H1 (cell line): ENCODE data around the gene SPOCD1. TPM values are rescaled to one million over a fixed set of nuclear protein-coding genes. Genes with fewer than 3 reads are reported as not detected.

Experiments
- CTCF ChIA-PET: fragments of 300-600 bp; sonication (Branson Sonifier 250); formaldehyde crosslinking; loops from one replicate; lab custom pipeline; 2021; ENCODE audit not compliant: partially characterized antibody; lab: Charles Lee
- POLR2A ChIA-PET: fragments of 300-600 bp; sonication (Branson Sonifier 250); formaldehyde crosslinking; loops from one replicate; lab custom pipeline; 2021; ENCODE audit warnings: inconsistent platforms; ENCODE audit not compliant: partially characterized antibody; lab: Charles Lee
- DNase-seq, 2 experiments: peaks; one replicate each; pipeline versions ENCODE4 v3.0.0 to v3.0.0-alpha.2; 2010 to 2022; ENCODE audit warnings: low spot score in 2 of 2, low read depth in 1 of 2, mixed read lengths in 1 of 2
- FAIRE-seq: peaks from 2 replicates; lab custom pipeline; 2011; peaks lifted over from hg19 to GRCh38; lab: Jason Lieb, UNC
- H2AFZ ChIP-seq: 2 replicates; pipeline ENCODE4 v1.8.1; 2012; ENCODE audit warnings: low read length, inconsistent platforms
- H2AK5ac ChIP-seq: 2 replicates; pipeline ENCODE4 v1.6.1; 2013; ENCODE audit warnings: low read depth, low read length
- H2BK120ac ChIP-seq: replicated peaks from 2 replicates; pipeline ENCODE3; 2013; ENCODE audit warnings: low read depth, low read length, inconsistent platforms
- H2BK12ac ChIP-seq: 2 replicates; pipeline ENCODE4 v1.6.1; 2013; ENCODE audit warnings: low read depth, low read length
- H2BK15ac ChIP-seq: 2 replicates; pipeline ENCODE4 v1.6.1; 2013; ENCODE audit warnings: low read length
- H2BK20ac ChIP-seq: 2 replicates; pipeline ENCODE4 v1.6.1; 2013; ENCODE audit warnings: low read length
- H2BK5ac ChIP-seq: 2 replicates; pipeline ENCODE4 v1.6.1; 2013; ENCODE audit warnings: low read depth, low read length
- H3K14ac ChIP-seq: 2 replicates; pipeline ENCODE4 v1.6.1; 2013; ENCODE audit warnings: inconsistent platforms; ENCODE audit not compliant: insufficient read length
- H3K18ac ChIP-seq: 2 replicates; pipeline ENCODE4 v1.6.1; 2013; ENCODE audit warnings: low read length; ENCODE audit errors: extremely low read depth
- H3K23ac ChIP-seq: 2 replicates; pipeline ENCODE4 v1.6.1; 2013; ENCODE audit warnings: inconsistent platforms; ENCODE audit not compliant: insufficient read length
- H3K23me2 ChIP-seq: 2 replicates; pipeline ENCODE4 v1.6.1; 2013; ENCODE audit warnings: low read depth, low read length
- H3K27ac ChIP-seq: 2 replicates; pipeline ENCODE4 v1.6.1; 2011; ENCODE audit warnings: low read depth, low read length, inconsistent platforms
- H3K27me3 ChIP-seq, 4 experiments: replicated peaks in 1 of 4; 1 replicate in 1 of 4; 2 replicates in 3 of 4; pipeline versions ENCODE4 v1.6.1 to v1.8.1; 2011 to 2013; ENCODE audit warnings: low read length in 3 of 4, mild to moderate bottlenecking in 3 of 4, inconsistent platforms in 2 of 4, mixed read lengths in 2 of 4, moderate library complexity in 1 of 4; ENCODE audit not compliant: control insufficient read depth in 3 of 4, insufficient read depth in 3 of 4; ENCODE audit errors: extremely low read depth in 1 of 4
- H3K36me3 ChIP-seq, 4 experiments: 2 replicates each; pipeline versions ENCODE4 v1.6.1 to v1.8.1; 2011 to 2013; ENCODE audit warnings: mild to moderate bottlenecking in 4 of 4, low read length in 3 of 4, moderate library complexity in 2 of 4, control low read depth in 1 of 4, inconsistent platforms in 1 of 4; ENCODE audit not compliant: insufficient read depth in 4 of 4, control insufficient read depth in 2 of 4
- H3K4ac ChIP-seq: replicated peaks from 2 replicates; pipeline ENCODE3; 2013; ENCODE audit warnings: low read length, low read depth, mixed read lengths, inconsistent platforms; ENCODE audit not compliant: insufficient read length
- H3K4me1 ChIP-seq, 4 experiments: replicated peaks in 1 of 4; 1 replicate in 1 of 4; 2 replicates in 3 of 4; pipeline versions ENCODE4 v1.6.1 to v1.8.1; 2011 to 2013; ENCODE audit warnings: low read length in 3 of 4, inconsistent platforms in 2 of 4, mixed read lengths in 1 of 4; ENCODE audit not compliant: insufficient read depth in 4 of 4, control insufficient read depth in 3 of 4
- H3K4me2 ChIP-seq, 2 experiments: 2 replicates each; pipeline versions ENCODE4 v1.6.1 to v1.8.1; 2011 to 2013; ENCODE audit warnings: low read depth in 2 of 2, low read length in 2 of 2, control low read depth in 1 of 2, inconsistent platforms in 1 of 2, mild to moderate bottlenecking in 1 of 2; ENCODE audit not compliant: insufficient read depth in 1 of 2
- H3K4me3 ChIP-seq, 4 experiments: fragments of 200-600, 300-600 bp in 1 of 4; sonication (generic), shearing (Covaris generic), sonication (Bioruptor Twin) in 1 of 4; 2 replicates each; pipeline versions ENCODE4 v1.5.1 to v1.8.1; 2011 to 2016; ENCODE audit warnings: low read length in 4 of 4, low read depth in 3 of 4, control low read depth in 2 of 4, inconsistent platforms in 2 of 4, mild to moderate bottlenecking in 2 of 4, mixed read lengths in 1 of 4, moderate library complexity in 1 of 4; ENCODE audit not compliant: insufficient read depth in 2 of 4; ENCODE audit errors: extremely low read depth in 1 of 4
- H3K56ac ChIP-seq: replicated peaks from 2 replicates; pipeline ENCODE3; 2013; ENCODE audit warnings: low read depth, mild to moderate bottlenecking, mixed read lengths, low read length, inconsistent platforms; ENCODE audit not compliant: insufficient read length
- H3K79me1 ChIP-seq: 2 replicates; pipeline ENCODE4 v1.6.1; 2013; ENCODE audit warnings: low read depth, low read length, control low read depth
- H3K79me2 ChIP-seq, 2 experiments: 2 replicates each; pipeline versions ENCODE4 v1.6.1 to v1.8.1; 2012 to 2013; ENCODE audit warnings: low read length in 2 of 2, mild to moderate bottlenecking in 2 of 2, inconsistent platforms in 1 of 2; ENCODE audit not compliant: insufficient read depth in 2 of 2, control insufficient read depth in 1 of 2
- H3K9ac ChIP-seq, 4 experiments: replicated peaks in 1 of 4; 1 replicate in 1 of 4; 2 replicates in 3 of 4; pipeline versions ENCODE4 v1.6.1 to v1.8.1; 2011 to 2013; ENCODE audit warnings: low read depth in 3 of 4, low read length in 3 of 4, control low read depth in 2 of 4, mild to moderate bottlenecking in 2 of 4, moderate library complexity in 2 of 4, inconsistent platforms in 1 of 4; ENCODE audit errors: extremely low read depth in 1 of 4
- H3K9me3 ChIP-seq, 2 experiments: 2 replicates each; pipeline versions ENCODE4 v1.6.1 to v1.8.1; 2012 to 2013; ENCODE audit warnings: mild to moderate bottlenecking in 2 of 2, moderate library complexity in 2 of 2, control low read depth in 1 of 2, inconsistent platforms in 1 of 2, low read depth in 1 of 2, low read length in 1 of 2, mixed read lengths in 1 of 2; ENCODE audit not compliant: insufficient read depth in 2 of 2
- H4K20me1 ChIP-seq, 2 experiments: replicated peaks in 1 of 2; 2 replicates each; pipeline versions ENCODE3 to v1.8.1; 2011 to 2013; ENCODE audit warnings: inconsistent platforms in 2 of 2, low read length in 2 of 2, mild to moderate bottlenecking in 1 of 2; ENCODE audit not compliant: insufficient read depth in 2 of 2, control insufficient read depth in 1 of 2
- H4K5ac ChIP-seq: 2 replicates; pipeline ENCODE4 v1.6.1; 2013; ENCODE audit warnings: low read length, low read depth, mixed read lengths, inconsistent platforms; ENCODE audit not compliant: insufficient read length
- H4K8ac ChIP-seq: 2 replicates; pipeline ENCODE4 v1.8.0; 2013; ENCODE audit warnings: mild to moderate bottlenecking, moderate library complexity, low read length, inconsistent platforms; ENCODE audit not compliant: insufficient read depth; ENCODE audit errors: extremely low read depth
- H4K91ac ChIP-seq: replicated peaks from 2 replicates; pipeline ENCODE3; 2013; ENCODE audit warnings: low read length, mixed read lengths, inconsistent platforms; ENCODE audit not compliant: insufficient read length
- CHD2 ChIP-seq: IDR thresholded peaks from 2 replicates; pipeline ENCODE4 v1.6.1; 2012; ENCODE audit warnings: low read length, improper control_type of control experiment
- CREB1 ChIP-seq: IDR thresholded peaks from 2 replicates; pipeline ENCODE4 v1.6.1; 2012; ENCODE audit warnings: inconsistent platforms
- FOSL1 ChIP-seq: IDR thresholded peaks from 2 replicates; pipeline ENCODE4 v1.6.1; 2011; ENCODE audit warnings: mild to moderate bottlenecking, low read depth, low read length, moderate library complexity; ENCODE audit not compliant: insufficient read depth
- GABPA ChIP-seq: IDR thresholded peaks from 2 replicates; pipeline ENCODE4 v1.6.1; 2011; ENCODE audit warnings: mild to moderate bottlenecking, low read length, moderate library complexity, borderline replicate concordance; ENCODE audit not compliant: insufficient read depth
- POU5F1 ChIP-seq: IDR thresholded peaks from 2 replicates; pipeline ENCODE4 v1.6.1; 2011; ENCODE audit warnings: low read depth, mild to moderate bottlenecking, low read length, moderate library complexity
- RFX5 ChIP-seq: IDR thresholded peaks from 2 replicates; pipeline ENCODE4 v1.6.1; 2011; ENCODE audit warnings: low read depth, low read length, improper control_type of control experiment, borderline replicate concordance
- SAP30 ChIP-seq: fragments of 300-600 bp; sonication (generic); IDR thresholded peaks from 2 replicates; pipeline ENCODE4 v1.7.1; 2012; ENCODE audit warnings: low read length, moderate library complexity, mild to moderate bottlenecking, inconsistent platforms; ENCODE audit not compliant: insufficient read depth, insufficient replicate concordance
- SIN3A ChIP-seq, 2 experiments: IDR thresholded peaks in 1 of 2; conservative IDR thresholded peaks in 1 of 2; 2 replicates each; pipeline ENCODE4 v1.6.1; 2011 to 2012; ENCODE audit warnings: low read length in 2 of 2, improper control_type of control experiment in 1 of 2, low read depth in 1 of 2, mild to moderate bottlenecking in 1 of 2
- TBP ChIP-seq: IDR thresholded peaks from 2 replicates; pipeline ENCODE4 v1.6.1; 2011; ENCODE audit warnings: low read depth, low read length, improper control_type of control experiment
- TEAD4 ChIP-seq: IDR thresholded peaks from 2 replicates; pipeline ENCODE4 v1.6.1; 2012; ENCODE audit warnings: low read depth, low read length, inconsistent platforms, mixed read lengths
- YY1 ChIP-seq: IDR thresholded peaks from 2 replicates; pipeline ENCODE4 v1.6.1; 2011; ENCODE audit warnings: low read depth, mild to moderate bottlenecking, low read length
- WGBS, 2 experiments: shearing (Covaris generic) in 1 of 2; methylation state at CpG; one replicate each; pipeline versions ENCODE4 v1.1.6 to v1.1.7; 2013 to 2015; ENCODE audit warnings: low lambda C conversion rate in 2 of 2, mixed read lengths in 2 of 2, inconsistent platforms in 1 of 2, low coverage in 1 of 2, missing lambda C conversion rate in 1 of 2; ENCODE audit not compliant: insufficient replicate concordance in 2 of 2, insufficient coverage in 1 of 2, insufficient read length in 1 of 2; ENCODE audit errors: extremely low coverage in 1 of 2, missing lambda C conversion rate in 1 of 2; 5-methylcytosine and 5-hydroxymethylcytosine counted together
- polyA plus RNA-seq, 7 experiments: library from polyadenylated mRNA; depleted of rRNA in 3 of 7; stranded (reverse) in 5 of 7; unstranded in 2 of 7; fragments of >200 nt in 5 of 7; fragments of 200-250 nt in 2 of 7; gene quantifications; 1 replicate in 5 of 7; 2 replicates in 1 of 7; 4 replicates in 1 of 7; pipeline versions ENCODE4 v1.2.1 to v1.2.3, GENCODE V29; 2011 to 2013; ENCODE audit warnings: missing spikeins in 2 of 7, mixed read lengths in 2 of 7
- total RNA-seq: library from RNA; stranded (reverse); fragmentation: NEBNext Ultra II Directional; extraction: Animal tissue kit (Norgen Biotek cat#: 25700); gene quantifications from 2 replicates; pipeline ENCODE4 v1.2.1, GENCODE V29; 2021

SPOCD1 gene
- total and polyA plus RNA-seq, 2 of the 8 experiments (the other 6 are each of a cell fraction or from before 2014, with no cell fraction given), result 1.8 to 2.9 TPM

DNA sequence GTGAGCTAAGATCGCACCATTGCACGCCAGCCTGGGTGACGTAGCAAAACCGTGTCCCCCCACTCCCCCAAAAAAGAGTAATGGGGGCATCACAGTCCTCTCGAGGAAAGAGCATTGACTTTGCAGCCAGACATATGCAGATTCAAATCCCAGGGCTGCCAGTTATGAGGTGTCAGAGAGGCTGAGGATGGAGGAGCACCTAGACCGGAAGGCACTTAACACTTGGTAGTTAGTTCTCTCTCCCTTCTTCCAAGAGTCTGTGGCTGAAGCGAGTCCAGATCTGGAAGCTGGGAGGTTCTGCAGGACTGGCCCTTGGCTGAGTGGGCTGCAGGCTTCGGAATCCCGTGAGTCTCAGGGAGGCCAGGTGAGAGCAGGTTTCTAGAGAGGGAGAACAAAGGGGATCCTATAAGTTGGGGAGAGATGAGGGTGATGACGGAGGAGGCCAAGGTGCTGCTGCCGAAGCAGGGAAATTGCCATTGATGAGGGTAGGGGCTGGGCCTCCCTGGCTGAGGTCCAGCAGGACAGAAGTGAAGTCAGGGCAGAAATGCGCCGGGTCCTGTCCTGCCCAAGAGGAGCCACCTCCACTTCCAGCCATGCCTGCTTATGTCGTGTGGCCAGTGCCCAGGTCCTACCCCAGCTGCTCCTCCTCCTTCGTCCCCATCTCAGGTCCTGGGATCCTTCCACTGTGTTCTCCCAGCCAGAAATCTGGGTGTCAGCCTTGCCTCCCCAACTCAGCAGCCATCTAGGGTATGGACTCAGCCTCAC is 13.3 kb upstream of the SPOCD1 start:
- no peak overlapping the region for H3K56ac ChIP-seq
- TF ChIP-seq TBP (no peak), SIN3A (conservative IDR thresholded peaks at IDR 0.05 in 1 of 2, IDR thresholded peaks at IDR 0.05 in 1 of 2; ENCODE audit: low read depth in 1 of 2, low read length in 2 of 2) (no peak), YY1 (no peak), POU5F1 (no peak), CREB1 (no peak), CHD2 (no peak), GABPA (no peak), TEAD4 (no peak), RFX5 (no peak), FOSL1 (no peak), SAP30 (no peak)
- H3K79me1 ChIP-seq, result no peaks in the 10 kb centered on the region
- no peaks in the 10 kb centered on the region for H3K79me2 ChIP-seq
- 93% methylated on average over 15 of the region's 15 CpGs; no CpG with 5 or more reads in 1 of the 2 experiments for WGBS, 2 experiments
- no peak overlapping the region for H3K4me2 ChIP-seq
- no peak overlapping the region for H3K4me3 ChIP-seq
- H3K23me2 ChIP-seq, result no peaks in the 10 kb centered on the region
- H3K27ac ChIP-seq, result no peak overlapping the region
- no peak overlapping the region for H2AK5ac ChIP-seq
- CTCF ChIA-PET, result interaction anchor here (0.7 to 2.3 kb wide), 8 partner anchors 14 to 176 kb away, joined by 3 to 14 read pairs (median 4); no protein-coding TSS in a partner anchor
- H2BK120ac ChIP-seq, result no peak overlapping the region
- H3K23ac ChIP-seq, result no peak overlapping the region
- peak overlapping the region; percentile 26; the same call in 1 of the 2 replicates for H3K18ac ChIP-seq
- no peaks in the 10 kb centered on the region for H3K36me3 ChIP-seq
- H3K14ac ChIP-seq, result no peak overlapping the region
- H3K4me1 ChIP-seq, result no peaks in the 10 kb centered on the region; a peak in 1 of 7 replicates
- no peak for DNase-seq
- no peaks in the 10 kb centered on the region for H4K20me1 ChIP-seq
- H4K8ac ChIP-seq, result peak overlapping the region; percentile 62; the same call in 1 of the 2 replicates
- no peak overlapping the region; the same call in 1 of the 2 replicates for H2BK5ac ChIP-seq
- H2BK20ac ChIP-seq, result no peak overlapping the region
- FAIRE-seq, result no peak
- H2BK12ac ChIP-seq, result no peak overlapping the region
- H4K91ac ChIP-seq, result no peak overlapping the region
- H3K9ac ChIP-seq, result no peak overlapping the region
- POLR2A ChIA-PET, result interaction anchor here (1.0 kb wide), 1 partner anchor 13 kb away, joined by 3 read pairs; the partner anchor contains the start of gene SPOCD1
- H4K5ac ChIP-seq, result no peak overlapping the region
- H2BK15ac ChIP-seq, result no peak overlapping the region
- no peak overlapping the region for H3K4ac ChIP-seq
- H2AFZ ChIP-seq, result peak overlapping the region; percentile 98
- no peaks in the 10 kb centered on the region for H3K9me3 ChIP-seq
- H3K27me3 ChIP-seq, result no peaks in the 10 kb centered on the region
